CD4-positive, alpha-beta T cell treated with Interleukin-4 for 1 hour (primary cell): ENCODE measurements around the gene RAB40B.

Experiments used
- DNase-seq, 2 donors: peaks; one replicate each; pipeline ENCODE4 v3.0.0-alpha.2; 2020 to 2022

Gene RAB40B

GRCh38 chr17:82689077-82689476 is 9.4 kb downstream of the RAB40B start:
- DNase-seq, result no peak

DNA sequence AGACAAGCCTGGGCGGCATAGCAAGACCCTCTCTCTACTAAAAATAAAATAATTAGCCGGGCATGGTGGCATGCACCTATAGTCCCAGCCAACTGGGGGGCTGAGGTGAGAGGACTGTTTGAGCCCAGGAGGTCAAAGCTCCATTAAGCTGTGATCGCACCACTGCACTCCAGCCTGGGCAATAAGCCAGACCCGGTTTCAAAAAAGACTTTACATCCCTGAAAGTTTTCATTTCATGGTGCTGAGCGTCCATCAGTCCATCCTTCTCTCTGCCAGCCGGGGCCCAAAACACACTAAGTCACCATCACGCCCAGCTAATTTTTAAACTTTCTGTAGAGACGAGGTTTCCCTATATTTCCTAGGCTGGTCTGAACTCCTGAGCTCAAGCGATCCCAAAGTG is 10.6 kb downstream of the RAB40B start:
- DNase-seq, result no peak

GRCh38 chr17:82687375-82687861 is 11.1 kb downstream of the RAB40B start:
- no peak for DNase-seq

- DNase-seq, result no peak
Observed at GRCh38 chr17:82686366-82687324, 11.9 kb downstream of the RAB40B start.

- no peak for DNase-seq
Observed at GRCh38 chr17:82685291-82685690, 13.2 kb downstream of the RAB40B start.

GRCh38 chr17:82684228-82684841 is 14.2 kb downstream of the RAB40B start:
- DNase-seq, result no peak

DNA sequence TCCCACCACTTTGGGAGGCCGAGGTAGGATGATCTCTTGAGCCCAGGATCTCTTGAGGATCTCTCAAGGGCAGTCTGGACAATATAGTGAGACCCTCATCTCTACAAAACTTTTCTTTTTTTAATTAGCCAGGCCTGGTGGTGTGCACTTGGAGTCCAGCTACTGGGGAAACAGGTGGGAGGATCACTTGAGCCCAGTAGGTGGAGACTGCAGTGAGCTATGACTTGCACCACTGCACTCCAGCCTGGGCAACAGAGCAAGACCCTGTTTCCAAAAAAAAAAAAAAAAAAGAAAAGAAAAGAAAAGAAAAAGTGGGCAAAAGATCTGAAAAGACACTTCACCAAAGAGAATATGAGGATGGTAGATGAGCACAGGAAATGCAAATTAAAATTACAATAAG is 15.0 kb downstream of the RAB40B start:
- DNase-seq, result no peak

- DNase-seq, result no peak
Observed at GRCh38 chr17:82681547-82681946, 17.0 kb downstream of the RAB40B start.

DNA sequence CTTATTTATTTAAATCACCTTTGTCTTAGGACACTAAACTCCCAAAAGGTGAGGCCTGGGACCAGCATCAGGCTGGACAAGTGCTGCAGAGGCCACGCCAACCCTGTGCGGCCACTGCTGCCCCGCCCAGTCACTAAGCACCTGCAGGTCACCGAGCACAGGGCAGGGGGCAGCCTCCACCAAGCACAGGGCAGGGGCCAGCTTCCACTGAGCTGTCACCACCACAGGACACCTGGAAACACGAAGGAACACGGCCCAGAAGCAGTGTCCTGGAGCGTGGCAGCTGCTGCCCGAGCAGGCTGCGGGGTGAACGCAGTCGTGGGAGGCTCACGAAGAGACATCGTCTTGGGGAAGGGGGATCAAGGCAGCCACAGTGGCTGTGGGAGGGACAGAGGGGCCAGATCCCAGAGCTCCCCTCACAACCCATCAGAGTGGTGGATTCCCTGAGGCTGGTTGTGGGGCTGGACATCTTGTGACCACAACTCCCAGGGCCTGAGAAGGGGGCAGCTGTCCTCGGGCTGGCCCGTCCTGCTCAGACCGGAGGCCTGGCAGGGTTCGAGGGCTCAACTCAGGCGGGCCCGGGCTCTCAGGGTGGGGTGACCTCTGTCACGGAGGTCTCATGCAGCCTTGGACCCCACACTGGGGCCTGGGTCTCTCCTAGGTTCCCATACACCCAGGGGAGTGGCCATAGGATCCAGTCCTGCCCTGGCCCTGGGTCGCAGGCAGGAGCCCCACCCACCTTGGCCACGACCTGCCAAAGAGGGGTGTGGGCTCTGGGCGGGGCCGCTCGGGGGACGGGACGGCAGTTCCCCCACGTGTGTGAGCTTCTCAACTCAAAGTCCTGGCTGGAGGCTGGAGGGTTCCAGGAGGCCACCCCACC is 18.7 kb downstream of the RAB40B start:
- no peak for DNase-seq

GRCh38 chr17:82678265-82678891 is 20.1 kb downstream of the RAB40B start:
- no peak for DNase-seq

GRCh38 chr17:82677353-82677925 is 21.1 kb downstream of the RAB40B start:
- no peak for DNase-seq

GRCh38 chr17:82675476-82676245 is 22.8 kb downstream of the RAB40B start:
- no peak for DNase-seq

- no peak for DNase-seq
Observed at GRCh38 chr17:82674656-82675475, 23.6 kb downstream of the RAB40B start.

- DNase-seq, result no peak
Observed at GRCh38 chr17:82670661-82671450, 27.6 kb downstream of the RAB40B start.

GRCh38 chr17:82668631-82669099 is 29.8 kb downstream of the RAB40B start:
- DNase-seq, result peak; percentile 37 to 54

DNA sequence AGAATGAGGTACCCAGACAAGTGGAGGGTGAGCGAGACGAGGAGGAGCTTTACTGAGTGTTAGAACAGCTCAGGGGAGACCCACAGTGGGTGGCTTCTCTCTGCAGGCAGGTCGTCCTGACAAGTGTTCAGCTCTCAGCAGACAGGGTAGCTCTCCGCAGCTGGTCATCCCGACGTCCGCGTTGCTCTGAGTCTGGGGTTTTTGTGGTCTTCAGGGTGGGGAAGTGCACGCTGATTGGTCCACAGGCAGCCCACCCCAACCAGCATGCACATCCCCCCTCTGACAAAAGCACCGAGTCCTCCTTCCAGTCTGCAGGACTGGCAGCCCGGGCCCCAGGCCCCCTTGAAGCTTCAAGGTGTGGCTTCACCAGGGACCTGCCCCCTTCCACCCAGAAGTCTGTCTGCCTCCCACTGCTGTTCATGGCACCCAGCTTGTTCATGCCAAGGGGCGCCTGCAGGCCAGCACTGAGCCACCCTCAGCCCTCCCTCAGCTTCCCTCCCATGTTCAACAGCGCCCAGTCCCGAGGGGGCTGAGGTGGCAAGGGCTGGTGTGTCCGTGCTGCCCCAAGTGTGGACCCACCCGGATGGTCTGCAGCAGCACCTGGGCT is 30.4 kb downstream of the RAB40B start:
- DNase-seq, result no peak

DNA sequence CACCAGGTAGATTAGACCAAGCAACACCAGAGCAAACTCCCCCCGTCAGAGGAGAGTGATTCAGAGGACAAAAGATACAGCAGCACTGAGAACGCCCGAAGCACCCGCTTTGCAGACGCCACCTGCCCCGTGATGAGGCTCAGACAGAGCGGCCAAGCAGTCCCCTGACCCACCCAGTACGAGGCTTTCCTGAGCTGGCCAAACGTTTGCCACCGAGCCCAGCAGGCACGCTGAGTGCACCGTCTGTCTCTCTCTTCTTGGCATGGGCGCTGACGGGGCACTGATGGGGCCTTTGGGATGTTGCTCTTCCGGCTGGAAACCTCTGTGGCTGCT is 30.9 kb downstream of the RAB40B start:
- no peak for DNase-seq

DNA sequence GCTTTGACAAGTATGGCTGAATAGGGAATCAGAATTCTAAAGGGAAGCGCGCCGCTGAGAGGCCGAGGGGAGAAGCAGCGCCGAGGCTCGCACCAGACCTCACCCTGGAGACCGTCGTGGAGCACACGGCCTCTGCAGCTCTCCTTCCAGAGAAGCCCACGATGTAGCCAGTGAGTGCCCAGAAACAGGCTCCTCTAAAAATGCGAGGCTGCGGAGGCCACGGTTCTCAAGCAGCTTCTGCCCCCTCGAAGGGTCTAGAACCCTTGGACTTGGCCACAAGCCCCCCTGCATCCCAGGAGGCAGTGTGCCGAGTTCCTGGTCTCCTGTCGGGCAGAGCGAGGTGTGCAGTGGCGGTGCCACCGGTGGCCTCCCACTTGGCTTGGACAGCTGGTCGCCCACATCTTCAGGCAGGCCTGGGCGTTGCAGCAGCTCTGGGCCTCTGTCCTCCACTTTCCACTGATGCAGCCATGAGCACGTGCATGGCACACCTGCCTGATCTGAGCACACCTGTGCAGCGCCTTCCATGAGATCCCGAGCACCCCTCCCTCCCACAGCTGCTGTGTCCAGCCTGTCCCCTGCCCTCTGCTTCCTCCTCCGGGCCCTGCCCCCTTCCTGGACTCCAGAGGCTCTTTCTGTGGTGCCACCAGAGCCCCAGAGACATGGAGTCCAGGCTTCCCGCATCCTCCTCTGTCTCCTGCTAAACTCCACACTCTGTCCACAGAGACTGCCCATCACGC is 31.4 kb downstream of the RAB40B start:
- no peak for DNase-seq
